CD4-positive, alpha-beta memory T cell (primary cell): ENCODE measurements around the gene PLCL2. TPM values are rescaled to one million over a fixed set of nuclear protein-coding genes. Genes with fewer than 3 reads are reported as not detected.

Source experiments
- CTCF ChIA-PET: fragments of 350-600 bp; sonication (Branson Sonifier 250); formaldehyde crosslinking; loops from one replicate; lab custom pipeline; 2021; ENCODE audit warnings: inconsistent platforms; ENCODE audit not compliant: partially characterized antibody; lab: Charles Lee
- POLR2A ChIA-PET: fragments of 350-600 bp; sonication (Branson Sonifier 250); formaldehyde crosslinking; loops from one replicate; lab custom pipeline; 2021; ENCODE audit not compliant: partially characterized antibody; lab: Charles Lee
- DNase-seq, 5 donors: peaks; one replicate each; pipeline versions ENCODE4 v3.0.0 to v3.0.0-alpha.2; 2020 to 2022; ENCODE audit warnings: mixed read lengths in 1 of 5
- H3K27ac ChIP-seq: one replicate; pipeline ENCODE4 v1.7.0; 2013; ENCODE audit warnings: low read depth, low read length
- H3K27me3 ChIP-seq: 2 replicates; pipeline ENCODE4 v1.7.0; 2013; ENCODE audit warnings: mild to moderate bottlenecking, low read length, moderate library complexity; ENCODE audit not compliant: insufficient read depth
- H3K36me3 ChIP-seq: 2 replicates; pipeline ENCODE4 v1.7.0; 2013; ENCODE audit warnings: mild to moderate bottlenecking, low read length, moderate library complexity; ENCODE audit not compliant: insufficient read depth
- H3K4me1 ChIP-seq: 2 replicates; pipeline ENCODE4 v1.7.0; 2013; ENCODE audit warnings: mild to moderate bottlenecking, low read length, moderate library complexity; ENCODE audit not compliant: insufficient read depth
- H3K4me3 ChIP-seq, 2 donors: one replicate each; pipeline ENCODE4 v1.7.0; 2013; ENCODE audit warnings: low read length in 2 of 2, mild to moderate bottlenecking in 1 of 2
- H3K9me3 ChIP-seq, 2 donors: one replicate each; pipeline ENCODE4 v1.7.0; 2013; ENCODE audit warnings: low read length in 2 of 2, control low read depth in 1 of 2; ENCODE audit not compliant: control insufficient read depth in 1 of 2
- H3K27ac Mint-ChIP-seq, 7 donors: one replicate each; pipeline ENCODE4 v1.8.0; 2020 to 2021; ENCODE audit warnings: mixed read lengths in 7 of 7, mild to moderate bottlenecking in 6 of 7, inconsistent platforms in 3 of 7, moderate library complexity in 3 of 7
- H3K27me3 Mint-ChIP-seq, 2 donors: one replicate each; pipeline ENCODE4 v1.8.0; 2020 to 2021; ENCODE audit warnings: mixed read lengths in 2 of 2
- H3K36me3 Mint-ChIP-seq, 2 donors: one replicate each; pipeline ENCODE4 v1.8.0; 2020 to 2021; ENCODE audit warnings: mixed read lengths in 2 of 2, inconsistent platforms in 1 of 2, mild to moderate bottlenecking in 1 of 2
- H3K4me1 Mint-ChIP-seq, 4 donors: one replicate each; pipeline ENCODE4 v1.8.0; 2020 to 2021; ENCODE audit warnings: mixed read lengths in 4 of 4, mild to moderate bottlenecking in 1 of 4
- H3K4me3 Mint-ChIP-seq, 8 donors: one replicate each; pipeline ENCODE4 v1.8.0; 2020 to 2021; ENCODE audit warnings: mixed read lengths in 8 of 8, mild to moderate bottlenecking in 7 of 8, moderate library complexity in 6 of 8, inconsistent platforms in 3 of 8
- H3K9me3 Mint-ChIP-seq, 8 donors: one replicate each; pipeline ENCODE4 v1.8.0; 2020 to 2021; ENCODE audit warnings: mixed read lengths in 8 of 8, mild to moderate bottlenecking in 5 of 8, inconsistent platforms in 3 of 8, moderate library complexity in 1 of 8
- intact Hi-C: fragments of 100-400 bp; cut with micrococcal nuclease; formaldehyde crosslinking; loops from one replicate; pipeline ENCODE4 v1.15.1; 2023
- polyA plus RNA-seq, 2 donors: library from polyadenylated mRNA; unstranded; fragments of 300-500 nt; fragmentation: Illumina TruSeq; gene quantifications; one replicate each; pipeline ENCODE4 v1.2.3, GENCODE V29; 2021
- total RNA-seq, 2 experiments: library from RNA; stranded (reverse); gene quantifications; one replicate each; pipeline ENCODE4 v1.2.3, GENCODE V29; 2021

Gene PLCL2
- total and polyA plus RNA-seq, 4 experiments from 2014 or later: 64.5 to 89.4 (median 68.1) TPM

DNA sequence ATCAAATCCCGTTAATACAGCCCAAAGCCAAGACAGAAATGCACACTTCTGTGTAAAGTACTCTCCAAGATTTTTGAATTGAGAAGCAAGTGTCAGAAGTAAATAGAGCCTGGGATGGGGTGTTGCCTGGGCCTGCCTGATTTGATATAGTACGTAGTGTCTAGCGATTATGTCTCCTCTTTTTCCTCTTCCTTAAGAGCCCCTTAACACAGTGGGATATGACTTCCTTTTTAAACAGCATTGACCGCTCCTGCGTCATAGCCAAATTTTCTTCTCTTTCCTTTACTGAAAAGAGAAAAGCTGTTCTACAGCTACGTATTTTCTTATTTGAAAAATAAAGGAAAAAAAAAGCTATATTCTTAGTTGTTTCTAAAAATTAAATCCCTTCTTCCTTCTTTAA, 97.7 kb downstream of the PLCL2 start:
- ChIA-PET CTCF (no interaction called here), POLR2A (no interaction called here)
- Histone ChIP-seq H3K4me3 (no peak overlapping the region), H3K27ac (no peak overlapping the region), H3K9me3 (no peaks in the 10 kb centered on the region), H3K4me1 (peaks cover 18% of the 10 kb centered on the region), H3K27me3 (no peaks in the 10 kb centered on the region), H3K36me3 (no peaks in the 10 kb centered on the region)
- intact Hi-C loops: no loop called here
- H3K4me3 Mint-ChIP-seq: peak overlapping the region in 1 of 8 donors; percentile 24
- H3K4me1 Mint-ChIP-seq: peaks cover 39 to 75% (median 62%) of the 10 kb centered on the region in 4 donors
- H3K9me3 Mint-ChIP-seq: no peaks in the 10 kb centered on the region
- H3K27me3 Mint-ChIP-seq: no peaks in the 10 kb centered on the region
- H3K27ac Mint-ChIP-seq: peak overlapping the region in 1 of 7 donors; percentile 26
- H3K36me3 Mint-ChIP-seq: peaks cover 11 to 15% of the 10 kb centered on the region in 2 donors
- no peak for DNase-seq

DNA sequence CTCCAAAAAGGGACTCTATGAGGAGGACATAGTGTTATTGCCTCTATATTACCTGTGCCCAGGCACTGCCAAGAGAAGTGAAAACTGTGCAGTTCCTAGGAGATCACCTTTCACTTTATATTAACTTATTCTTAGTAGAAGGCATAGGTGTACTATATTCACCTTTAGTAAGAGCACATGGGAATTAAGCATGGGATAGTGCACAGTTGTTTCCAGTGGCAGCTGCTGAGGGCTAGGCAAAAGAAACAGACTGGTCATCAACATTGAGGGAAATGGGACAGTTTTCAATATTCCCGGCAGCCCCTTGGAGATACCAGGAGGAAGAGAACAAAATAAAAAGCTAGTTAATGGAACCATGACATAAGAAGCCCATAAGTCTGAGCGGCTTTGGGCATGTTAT, 100.9 kb downstream of the PLCL2 start:
- H3K27me3 Mint-ChIP-seq: no peaks in the 10 kb centered on the region
- no peak overlapping the region for H3K27ac ChIP-seq
- H3K27me3 ChIP-seq: no peaks in the 10 kb centered on the region
- peaks cover 41% of the 10 kb centered on the region for H3K4me1 ChIP-seq
- no peaks in the 10 kb centered on the region for H3K9me3 Mint-ChIP-seq
- no peak overlapping the region for H3K4me3 ChIP-seq
- no peak for DNase-seq
- H3K36me3 Mint-ChIP-seq: peaks cover 7 to 15% of the 10 kb centered on the region in 2 donors
- intact Hi-C loops: no loop called here
- H3K36me3 ChIP-seq: no peaks in the 10 kb centered on the region
- H3K4me1 Mint-ChIP-seq: peaks cover 49 to 89% (median 74%) of the 10 kb centered on the region in 4 donors
- POLR2A ChIA-PET: interaction anchor here (0.7 kb wide), 1 partner anchor 166 kb away, joined by 3 read pairs; no protein-coding TSS in a partner anchor
- no peaks in the 10 kb centered on the region for H3K9me3 ChIP-seq
- H3K27ac Mint-ChIP-seq: peak overlapping the region in 3 of 7 donors; percentile 8 to 47 (median 19)
- CTCF ChIA-PET: no interaction called here
- no peak overlapping the region for H3K4me3 Mint-ChIP-seq

DNA sequence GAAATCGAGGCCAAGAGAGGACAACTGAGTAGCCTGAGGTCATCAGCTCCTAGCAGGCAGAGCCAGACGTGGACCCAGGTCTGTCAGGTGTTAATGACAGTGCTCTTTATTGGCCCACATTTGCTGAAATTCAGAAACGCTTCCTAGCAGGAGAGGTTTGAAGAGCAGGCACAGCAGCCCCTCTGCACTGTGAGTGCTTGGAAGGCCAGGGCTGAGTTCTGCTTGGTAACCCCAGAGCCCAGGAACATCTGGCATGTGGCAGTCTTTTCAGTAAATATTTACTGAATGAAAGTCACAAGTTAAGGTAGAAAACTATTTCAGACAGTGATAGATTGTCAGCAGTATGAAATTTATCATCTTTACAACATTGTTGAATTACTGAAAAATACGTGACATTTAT, 102.4 kb downstream of the PLCL2 start:
- no peaks in the 10 kb centered on the region for H3K27me3 Mint-ChIP-seq
- H3K4me1 Mint-ChIP-seq: peaks cover 49 to 89% (median 73%) of the 10 kb centered on the region in 4 donors

DNA sequence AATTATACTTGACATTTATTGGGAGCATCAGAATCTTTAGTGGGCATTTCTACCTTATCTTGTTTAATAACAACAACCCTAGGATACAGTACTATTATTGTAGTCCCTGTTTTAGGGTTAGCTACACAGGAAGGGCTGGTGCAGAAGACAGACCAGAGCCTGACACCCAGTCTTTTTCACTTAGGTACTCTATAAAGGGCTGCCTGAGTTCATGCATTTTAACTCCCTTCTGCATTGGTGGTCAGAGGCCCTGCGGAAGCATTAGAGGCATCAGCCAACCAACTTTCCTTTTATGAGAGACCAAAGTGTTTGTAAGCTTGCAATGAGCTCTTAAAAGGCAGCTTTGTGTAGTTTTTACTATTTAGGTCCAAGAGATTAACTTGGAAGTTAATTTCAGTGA, 105.4 kb downstream of the PLCL2 start:
- Mint-ChIP-seq H3K27ac (no peak overlapping the region), H3K9me3 (no peaks in the 10 kb centered on the region), H3K4me1 (peaks cover 65 to 95% (median 83%) of the 10 kb centered on the region in 4 donors), H3K36me3 (peaks cover 0 to 10% of the 10 kb centered on the region in 2 donors), H3K27me3 (no peaks in the 10 kb centered on the region), H3K4me3 (no peak overlapping the region)
- Histone ChIP-seq H3K4me3 (no peak overlapping the region), H3K27me3 (no peaks in the 10 kb centered on the region), H3K27ac (no peak overlapping the region), H3K9me3 (no peaks in the 10 kb centered on the region), H3K4me1 (peaks cover 81% of the 10 kb centered on the region), H3K36me3 (no peaks in the 10 kb centered on the region)
- intact Hi-C loops: loop anchor here (5.0 kb wide), 1 partner anchor 83 kb away; no protein-coding TSS in a partner anchor
- no peak for DNase-seq
- ChIA-PET CTCF (no interaction called here), POLR2A (no interaction called here)

More for the DNA sequence above, 102.4 kb downstream of the PLCL2 start:
- Mint-ChIP-seq H3K4me3 (no peak overlapping the region), H3K9me3 (no peaks in the 10 kb centered on the region), H3K36me3 (peaks cover 0 to 9% of the 10 kb centered on the region in 2 donors), H3K27ac (peak overlapping the region in 1 of 7 donors; percentile 66)
- no peak for DNase-seq
- Histone ChIP-seq H3K36me3 (no peaks in the 10 kb centered on the region), H3K4me3 (no peak overlapping the region), H3K9me3 (no peaks in the 10 kb centered on the region), H3K27me3 (no peaks in the 10 kb centered on the region), H3K27ac (no peak overlapping the region), H3K4me1 (peaks cover 52% of the 10 kb centered on the region)
- CTCF ChIA-PET: interaction anchor here (0.6 kb wide), 1 partner anchor 412 kb away, joined by 3 read pairs; no protein-coding TSS in a partner anchor
- intact Hi-C loops: no loop called here
- POLR2A ChIA-PET: no interaction called here

DNA sequence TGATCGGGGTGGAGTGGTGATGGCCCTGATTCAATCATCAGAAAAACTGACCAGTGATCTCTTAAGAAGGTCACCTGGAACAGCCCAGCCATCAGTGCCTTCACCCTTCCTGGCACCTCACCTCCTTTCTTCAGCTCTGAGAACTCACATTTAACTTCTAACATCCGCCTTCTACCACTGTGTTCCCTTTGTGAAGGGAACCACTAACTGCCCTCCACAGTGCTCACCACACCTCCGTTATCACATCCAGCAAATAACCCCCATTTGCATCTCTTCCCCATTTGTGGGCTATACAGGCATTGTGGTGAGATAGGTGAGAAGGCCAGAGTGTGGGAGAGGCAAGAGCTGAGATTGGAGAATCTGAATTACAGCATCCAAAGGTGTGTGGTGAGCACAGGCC, 107.4 kb downstream of the PLCL2 start:
- ChIA-PET POLR2A (no interaction called here), CTCF (no interaction called here)
- H3K4me3 ChIP-seq: no peak overlapping the region
- DNase-seq: no peak
- H3K4me1 ChIP-seq: peaks cover 84% of the 10 kb centered on the region
- Mint-ChIP-seq H3K4me3 (peak overlapping the region in 7 of 8 donors; percentile 3 to 66 (median 25)), H3K27me3 (no peaks in the 10 kb centered on the region), H3K9me3 (no peaks in the 10 kb centered on the region), H3K27ac (peak overlapping the region in 6 of 7 donors; percentile 4 to 89 (median 48)), H3K4me1 (peaks cover 69 to 95% (median 83%) of the 10 kb centered on the region in 4 donors), H3K36me3 (peaks cover 0 to 10% of the 10 kb centered on the region in 2 donors)
- no peaks in the 10 kb centered on the region for H3K36me3 ChIP-seq
- no peak overlapping the region for H3K27ac ChIP-seq
- H3K9me3 ChIP-seq: no peaks in the 10 kb centered on the region
- intact Hi-C loops: loop anchor here (5.0 kb wide), 1 partner anchor 85 kb away; no protein-coding TSS in a partner anchor
- H3K27me3 ChIP-seq: no peaks in the 10 kb centered on the region

DNA sequence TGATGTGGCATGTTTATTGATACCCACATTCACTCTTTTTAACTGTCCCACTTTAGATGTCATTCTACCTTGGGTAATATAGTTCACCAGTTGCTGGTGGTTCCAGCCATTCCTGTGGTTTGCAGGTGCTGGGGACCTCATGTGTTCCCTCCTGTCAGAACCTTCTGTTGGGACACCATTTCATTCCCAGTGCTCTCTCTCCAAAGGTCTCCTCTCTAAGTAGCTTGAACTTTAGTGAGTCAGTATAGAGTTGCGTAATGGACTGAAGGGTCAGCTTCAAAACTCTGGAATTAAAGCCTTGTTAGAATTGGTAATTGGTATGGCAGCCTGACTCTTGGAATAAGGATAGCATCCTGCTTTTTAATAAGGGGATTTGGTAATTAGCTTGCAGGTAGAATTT, 108.5 kb downstream of the PLCL2 start:
- Mint-ChIP-seq H3K27me3 (no peaks in the 10 kb centered on the region), H3K36me3 (peaks cover 0 to 10% of the 10 kb centered on the region in 2 donors), H3K9me3 (no peaks in the 10 kb centered on the region), H3K4me3 (peak overlapping the region in 1 of 8 donors; percentile 33), H3K4me1 (peaks cover 69 to 95% (median 85%) of the 10 kb centered on the region in 4 donors), H3K27ac (peak overlapping the region in 1 of 7 donors; percentile 4)
- ChIA-PET POLR2A (interaction anchor here (0.9 kb wide), 1 partner anchor 108 kb away, joined by 3 read pairs; no protein-coding TSS in a partner anchor), CTCF (interaction anchor here (0.6 kb wide), 1 partner anchor 164 kb away, joined by 3 read pairs; no protein-coding TSS in a partner anchor)
- peaks cover 82% of the 10 kb centered on the region for H3K4me1 ChIP-seq
- no peak overlapping the region for H3K27ac ChIP-seq
- intact Hi-C loops: loop anchor here (5.0 kb wide), 1 partner anchor 86 kb away; no protein-coding TSS in a partner anchor
- no peak overlapping the region for H3K4me3 ChIP-seq
- DNase-seq: no peak
- H3K9me3 ChIP-seq: no peaks in the 10 kb centered on the region
- no peaks in the 10 kb centered on the region for H3K27me3 ChIP-seq
- no peaks in the 10 kb centered on the region for H3K36me3 ChIP-seq

DNA sequence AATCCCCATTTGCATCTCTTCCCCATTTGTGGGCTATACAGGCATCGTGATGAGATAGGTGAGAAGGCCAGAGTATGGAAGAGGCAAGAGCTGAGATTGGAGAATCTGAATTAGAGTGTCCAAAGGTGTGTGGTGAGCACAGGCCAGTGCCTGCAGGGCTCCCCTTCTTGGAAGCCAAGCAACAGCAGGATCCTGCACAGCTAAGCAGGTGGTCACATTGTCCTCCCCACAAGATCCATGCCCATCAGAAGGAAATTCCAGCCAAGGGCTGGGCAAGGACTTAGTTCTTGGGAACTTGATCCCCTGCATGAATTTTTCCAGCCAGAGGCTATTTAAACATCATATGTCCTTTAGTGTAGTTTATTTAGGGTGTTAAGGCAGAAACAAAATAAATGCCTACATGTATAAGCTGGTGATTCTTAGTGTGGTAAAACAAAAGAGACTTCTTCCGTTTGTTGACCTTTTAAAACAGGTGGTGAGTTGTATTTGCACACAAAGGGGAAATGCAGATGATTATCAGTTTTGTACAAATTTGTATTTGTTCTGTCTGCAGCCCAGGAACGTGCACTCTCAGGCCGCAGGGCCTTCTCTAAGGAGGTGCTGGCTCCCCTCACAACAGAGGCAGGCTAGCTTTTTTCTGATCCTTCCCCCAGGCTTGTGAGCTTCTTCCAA, 110.2 kb downstream of the PLCL2 start:
- no peak overlapping the region for H3K4me3 ChIP-seq
- Mint-ChIP-seq H3K27me3 (no peaks in the 10 kb centered on the region), H3K9me3 (no peaks in the 10 kb centered on the region), H3K36me3 (peaks cover 0 to 10% of the 10 kb centered on the region in 2 donors), H3K4me3 (peak overlapping the region in 5 of 8 donors; percentile 27 to 63 (median 35)), H3K4me1 (peaks cover 61 to 95% (median 83%) of the 10 kb centered on the region in 4 donors), H3K27ac (peak overlapping the region in 6 of 7 donors; percentile 12 to 62 (median 29))
- no peaks in the 10 kb centered on the region for H3K27me3 ChIP-seq
- ChIA-PET POLR2A (interaction anchor here (0.5 to 1.4 kb wide), 2 partner anchors 153 to 191 kb away, joined by 3 read pairs; no protein-coding TSS in a partner anchor), CTCF (interaction anchor here (0.7 to 0.8 kb wide), 2 partner anchors 110 to 216 kb away, joined by 3 read pairs; partner anchors contain the start of gene PLCL2)
- intact Hi-C loops: loop anchor here (5.0 kb wide), 1 partner anchor 88 kb away; no protein-coding TSS in a partner anchor
- no peaks in the 10 kb centered on the region for H3K9me3 ChIP-seq
- no peaks in the 10 kb centered on the region for H3K36me3 ChIP-seq
- DNase-seq: no peak
- H3K27ac ChIP-seq: no peak overlapping the region
- peaks cover 80% of the 10 kb centered on the region for H3K4me1 ChIP-seq
